Measurements from ENCODE around the gene GLIPR1L2.
"Not testable (repeated sequence)": the region's sequence is repeated elsewhere in the genome, so short reads cannot be mapped to it uniquely, and the experiment has no call there.

- not testable (repeated sequence) for TF ChIP-seq CTCF, POLR2A (IDR thresholded peaks at IDR 0.05)
Measured at GRCh38 chr12:75346215-75346614, 44.7 kb upstream of the GLIPR1L2 start.
